Measurements from ENCODE around the gene BOLL. TPM values are rescaled to one million over a fixed set of nuclear protein-coding genes. Genes with fewer than 3 reads are reported as not detected.

The BOLL gene
- total RNA-seq, 4 donors from 2014 or later: not detected

DNA sequence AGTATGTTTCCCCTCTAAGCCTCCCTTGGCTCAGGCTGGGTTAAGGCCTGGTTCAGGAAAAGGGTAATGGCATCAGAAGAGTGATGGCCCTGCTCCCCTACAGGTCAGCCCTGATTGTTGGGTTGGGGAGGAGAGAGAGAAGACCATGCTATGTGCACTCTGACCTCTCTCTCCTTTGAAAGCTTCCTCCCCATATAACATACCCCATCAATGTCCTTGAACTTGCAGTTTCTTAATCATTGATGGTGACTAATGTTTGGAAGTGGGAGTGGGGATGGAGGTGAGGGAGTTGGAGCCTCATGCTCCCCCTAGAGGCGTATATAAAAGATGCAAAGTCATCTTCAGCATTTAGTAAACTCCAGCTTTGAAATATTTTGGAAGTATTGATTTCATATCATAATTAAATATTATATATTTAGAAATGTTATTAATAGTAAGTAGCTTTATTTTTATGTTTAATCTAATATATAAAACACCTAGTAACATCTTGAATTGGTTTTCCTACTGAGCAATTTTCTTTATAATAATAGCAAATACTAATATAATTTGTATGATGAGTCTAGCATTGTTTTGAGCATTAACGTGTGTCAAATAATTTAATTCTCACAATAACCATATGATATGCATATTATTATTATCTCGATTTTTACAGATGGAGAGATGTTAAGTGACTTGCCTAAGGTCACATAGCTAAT, 28.1 kb upstream of the BOLL start:
- TF ChIP-seq, protein P1, sequence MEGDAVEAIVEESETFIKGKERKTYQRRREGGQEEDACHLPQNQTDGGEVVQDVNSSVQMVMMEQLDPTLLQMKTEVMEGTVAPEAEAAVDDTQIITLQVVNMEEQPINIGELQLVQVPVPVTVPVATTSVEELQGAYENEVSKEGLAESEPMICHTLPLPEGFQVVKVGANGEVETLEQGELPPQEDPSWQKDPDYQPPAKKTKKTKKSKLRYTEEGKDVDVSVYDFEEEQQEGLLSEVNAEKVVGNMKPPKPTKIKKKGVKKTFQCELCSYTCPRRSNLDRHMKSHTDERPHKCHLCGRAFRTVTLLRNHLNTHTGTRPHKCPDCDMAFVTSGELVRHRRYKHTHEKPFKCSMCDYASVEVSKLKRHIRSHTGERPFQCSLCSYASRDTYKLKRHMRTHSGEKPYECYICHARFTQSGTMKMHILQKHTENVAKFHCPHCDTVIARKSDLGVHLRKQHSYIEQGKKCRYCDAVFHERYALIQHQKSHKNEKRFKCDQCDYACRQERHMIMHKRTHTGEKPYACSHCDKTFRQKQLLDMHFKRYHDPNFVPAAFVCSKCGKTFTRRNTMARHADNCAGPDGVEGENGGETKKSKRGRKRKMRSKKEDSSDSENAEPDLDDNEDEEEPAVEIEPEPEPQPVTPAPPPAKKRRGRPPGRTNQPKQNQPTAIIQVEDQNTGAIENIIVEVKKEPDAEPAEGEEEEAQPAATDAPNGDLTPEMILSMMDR (IDR thresholded peaks at IDR 0.05): no peak
- peak; percentile 54 for ATAC-seq (ENCODE audit: low FRiP score)
- DNase-seq (ENCODE audit: low spot score): no peak

DNA sequence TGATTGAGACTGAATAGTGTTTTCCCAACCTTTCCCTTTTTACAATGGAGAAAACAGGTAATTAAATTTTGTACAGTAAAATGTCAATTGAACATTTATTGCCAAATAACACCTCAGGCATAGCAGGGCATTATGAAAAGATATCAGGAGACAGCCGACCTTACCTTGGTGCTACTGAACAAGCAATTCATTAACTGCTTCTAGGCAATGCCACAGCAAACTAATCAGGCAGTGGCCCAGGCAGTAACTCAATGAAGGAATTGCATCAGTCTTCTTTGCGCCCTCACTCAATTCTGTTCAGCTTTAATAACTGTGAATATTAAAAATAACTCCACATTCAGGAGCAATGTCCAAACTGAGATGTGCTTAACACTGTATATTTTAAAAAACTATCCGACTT, 25.4 kb upstream of the BOLL start:
- TF ChIP-seq, protein P1 (IDR thresholded peaks at IDR 0.05): no peak
- DNase-seq (ENCODE audit: low spot score): no peak
- no peak for ATAC-seq (ENCODE audit: low FRiP score)

DNA sequence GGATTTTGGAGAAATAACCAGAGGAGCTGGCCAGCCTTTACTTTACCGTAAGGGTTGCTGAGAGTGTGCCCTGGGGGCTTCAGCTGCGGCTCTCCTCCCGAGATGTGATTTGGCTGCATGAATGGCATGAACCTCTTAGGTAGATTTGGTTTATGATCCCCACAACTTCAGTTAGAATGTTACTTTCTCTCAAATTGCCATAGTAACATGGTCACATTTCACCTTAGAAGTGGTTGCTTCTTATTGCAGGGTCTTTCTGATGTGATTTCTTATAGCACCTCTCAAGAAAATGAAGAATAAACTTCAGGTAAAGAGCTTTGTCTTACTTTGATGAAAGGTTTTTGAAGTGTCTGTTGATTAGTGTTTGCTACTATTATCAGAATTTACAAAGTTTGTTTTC, 24.9 kb upstream of the BOLL start:
- no peak for DNase-seq (ENCODE audit: low spot score)
- TF ChIP-seq, protein P1 (IDR thresholded peaks at IDR 0.05): no peak
- no peak for ATAC-seq (ENCODE audit: low FRiP score)

DNA sequence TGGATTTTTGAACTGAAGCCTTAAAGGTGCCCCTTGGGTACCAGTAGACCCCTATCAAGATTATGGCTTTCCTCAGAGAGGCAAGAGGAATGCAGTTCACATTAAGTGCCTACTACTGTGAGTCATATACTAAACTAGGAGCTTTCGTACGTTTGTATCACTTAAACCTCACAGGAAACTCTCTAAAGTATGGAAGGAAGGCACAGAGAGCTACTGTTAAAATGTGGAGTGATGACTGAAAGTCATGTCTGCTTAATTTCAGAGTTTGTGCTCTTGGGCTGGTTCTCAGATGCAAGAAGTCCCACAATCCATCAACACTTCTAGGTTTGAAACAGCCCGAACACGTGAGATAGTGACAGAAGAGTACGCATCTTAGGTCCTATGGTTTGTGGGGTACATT, 23.9 kb upstream of the BOLL start:
- TF ChIP-seq, protein P1 (IDR thresholded peaks at IDR 0.05): no peak
- ATAC-seq (ENCODE audit: low FRiP score): no peak

DNA sequence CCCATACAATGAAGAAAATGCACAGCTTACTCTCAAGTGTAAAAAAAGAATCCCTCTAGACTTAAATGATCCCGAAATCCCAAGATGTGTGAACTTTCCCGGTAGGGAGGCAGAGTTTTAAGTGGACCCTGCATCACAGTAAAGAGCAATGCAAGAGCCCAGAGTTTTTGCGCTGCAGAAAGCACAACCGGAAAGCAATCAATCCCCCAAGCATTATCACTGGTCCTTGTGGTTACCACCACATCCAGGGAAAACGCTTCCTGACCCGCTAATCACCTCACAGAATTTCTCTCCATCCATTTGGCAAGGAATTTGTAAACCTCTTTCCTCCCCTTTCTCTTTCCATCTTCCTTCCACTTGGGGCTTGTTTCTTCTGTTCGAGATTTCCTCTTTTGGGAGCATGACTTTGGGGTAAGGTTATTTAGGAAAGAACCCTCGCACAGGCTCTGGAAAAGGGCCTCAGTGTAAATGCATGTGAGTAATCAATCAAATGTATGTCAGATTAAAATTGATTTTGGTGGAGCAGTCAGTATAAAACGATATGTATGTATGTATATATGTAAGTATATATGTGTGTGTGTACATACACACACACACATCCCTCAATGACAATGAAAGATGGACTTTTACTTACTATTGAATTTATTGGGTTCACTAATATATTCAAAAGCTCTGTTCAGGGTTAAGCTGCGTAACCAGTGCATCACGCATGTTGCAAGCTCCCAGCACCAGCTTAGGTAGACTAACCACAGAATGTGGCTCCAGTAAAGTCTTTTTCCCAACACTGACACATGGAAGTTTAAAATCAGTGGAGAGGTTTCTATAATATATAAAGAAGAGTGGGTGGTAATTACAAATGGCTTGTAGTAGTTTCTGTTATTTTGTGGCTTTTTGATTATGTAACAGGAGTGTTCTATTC, 20.9 kb upstream of the BOLL start:
- TF ChIP-seq, protein P1 (IDR thresholded peaks at IDR 0.05): no peak
- ATAC-seq (ENCODE audit: low FRiP score): no peak

More for the DNA sequence above, 23.9 kb upstream of the BOLL start:
- no peak for DNase-seq (ENCODE audit: low spot score)

DNA sequence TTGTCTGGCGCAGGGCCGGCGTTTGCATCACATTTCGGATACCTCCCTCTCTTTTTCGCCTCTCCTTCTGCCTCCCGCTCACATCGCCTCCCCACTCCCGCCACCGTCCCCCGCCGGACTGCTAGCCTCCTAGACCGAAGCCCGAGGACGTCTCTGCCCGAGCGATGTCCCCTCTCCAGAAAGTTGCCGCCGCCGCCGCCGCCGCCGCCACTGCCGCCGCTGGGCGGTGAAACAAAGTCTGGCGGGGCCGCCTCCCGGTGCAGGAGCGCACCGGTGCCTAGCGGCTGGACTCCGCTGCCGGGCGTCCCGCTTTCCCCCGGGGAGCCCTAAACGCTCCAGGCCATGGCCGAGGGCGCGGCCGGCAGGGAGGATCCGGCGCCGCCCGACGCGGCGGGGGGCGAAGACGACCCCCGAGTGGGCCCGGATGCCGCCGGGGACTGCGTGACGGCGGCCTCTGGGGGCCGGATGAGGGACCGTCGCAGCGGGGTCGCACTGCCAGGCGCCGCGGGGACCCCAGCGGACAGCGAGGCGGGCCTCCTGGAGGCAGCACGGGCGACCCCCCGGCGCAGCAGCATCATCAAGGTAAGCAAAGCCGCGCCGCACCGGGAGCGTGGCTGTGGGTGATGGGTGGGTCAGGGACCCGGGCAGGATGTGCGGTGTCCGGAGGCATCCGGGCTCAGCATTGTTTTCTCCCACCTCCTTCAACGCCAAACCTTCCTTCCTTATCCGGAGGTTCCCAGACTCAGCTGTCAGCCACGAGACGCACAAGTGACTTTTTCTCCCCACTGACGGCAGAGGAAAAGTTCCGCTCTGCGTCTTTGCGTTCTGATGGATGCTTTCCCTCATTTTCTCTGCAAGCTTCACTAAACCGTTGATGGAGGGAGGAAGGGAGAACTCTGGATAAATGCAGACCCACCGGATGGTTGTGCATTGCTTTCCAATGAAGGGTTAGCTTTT, 19.9 kb upstream of the BOLL start:
- ATAC-seq (ENCODE audit: low FRiP score) (peak; percentile 17), DNase-seq (ENCODE audit: low spot score) (peak; percentile 22)
- TF ChIP-seq, protein P1 (IDR thresholded peaks at IDR 0.05): no peak

More for the DNA sequence above, 20.9 kb upstream of the BOLL start:
- DNase-seq (ENCODE audit: low spot score): no peak

All from omental fat pad (tissue), 4 donors.